GM10266 (cell line): Measurements from ENCODE around the gene PPP1R3C.

Source experiments
- DNase-seq: peaks from one replicate; pipeline ENCODE4 v3.0.0; 2012; ENCODE audit errors: extremely low spot score
- TF ChIP-seq, protein P1 (sequence below): IDR thresholded peaks from 2 replicates; pipeline ENCODE4 v1.5.1; 2012; ENCODE audit warnings: mild to moderate bottlenecking, low read depth; ENCODE audit not compliant: control insufficient read depth, insufficient read depth; ENCODE audit errors: missing control alignments

PPP1R3C gene

GRCh38 chr10:91590904-91591796 is 41.7 kb downstream of the PPP1R3C start:
- TF ChIP-seq, protein P1, sequence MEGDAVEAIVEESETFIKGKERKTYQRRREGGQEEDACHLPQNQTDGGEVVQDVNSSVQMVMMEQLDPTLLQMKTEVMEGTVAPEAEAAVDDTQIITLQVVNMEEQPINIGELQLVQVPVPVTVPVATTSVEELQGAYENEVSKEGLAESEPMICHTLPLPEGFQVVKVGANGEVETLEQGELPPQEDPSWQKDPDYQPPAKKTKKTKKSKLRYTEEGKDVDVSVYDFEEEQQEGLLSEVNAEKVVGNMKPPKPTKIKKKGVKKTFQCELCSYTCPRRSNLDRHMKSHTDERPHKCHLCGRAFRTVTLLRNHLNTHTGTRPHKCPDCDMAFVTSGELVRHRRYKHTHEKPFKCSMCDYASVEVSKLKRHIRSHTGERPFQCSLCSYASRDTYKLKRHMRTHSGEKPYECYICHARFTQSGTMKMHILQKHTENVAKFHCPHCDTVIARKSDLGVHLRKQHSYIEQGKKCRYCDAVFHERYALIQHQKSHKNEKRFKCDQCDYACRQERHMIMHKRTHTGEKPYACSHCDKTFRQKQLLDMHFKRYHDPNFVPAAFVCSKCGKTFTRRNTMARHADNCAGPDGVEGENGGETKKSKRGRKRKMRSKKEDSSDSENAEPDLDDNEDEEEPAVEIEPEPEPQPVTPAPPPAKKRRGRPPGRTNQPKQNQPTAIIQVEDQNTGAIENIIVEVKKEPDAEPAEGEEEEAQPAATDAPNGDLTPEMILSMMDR, result no peak

DNA sequence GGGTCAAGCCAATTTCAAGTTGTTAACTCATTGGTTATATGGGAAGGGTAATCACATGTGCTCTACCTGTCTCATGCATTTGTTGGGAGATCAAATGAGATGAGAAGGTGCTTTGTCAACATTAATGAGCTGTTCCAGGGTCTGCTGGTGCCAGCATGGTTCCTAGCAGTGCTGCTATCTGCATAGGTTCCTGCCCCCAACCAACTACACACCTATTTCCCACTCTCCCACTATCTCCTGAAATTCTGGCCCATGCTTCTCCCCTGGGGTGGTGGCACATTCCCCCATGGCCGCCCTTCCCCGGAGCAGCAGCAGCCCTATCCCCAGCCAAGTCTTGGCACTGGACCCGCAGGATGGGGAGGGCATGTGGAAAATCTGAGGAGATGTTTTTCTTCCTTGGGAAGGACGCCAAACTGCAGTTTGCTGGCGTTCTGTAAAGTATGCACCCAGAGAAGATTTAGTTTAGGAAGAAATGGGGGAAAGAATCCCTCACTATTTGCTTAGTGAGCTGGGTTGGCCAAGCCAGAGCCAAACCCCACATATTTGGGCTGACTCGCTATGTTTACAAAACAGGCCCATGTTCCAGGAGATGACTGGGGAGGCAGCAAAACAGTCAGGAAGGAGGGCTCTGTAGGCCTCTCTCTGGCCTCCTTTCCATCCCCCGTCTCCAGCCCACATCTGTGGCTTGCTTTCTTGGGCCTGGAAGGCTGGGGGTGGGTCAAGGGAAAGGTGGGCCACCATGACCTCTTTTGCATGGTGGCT is 42.5 kb downstream of the PPP1R3C start:
- DNase-seq, result no peak
- TF ChIP-seq, protein P1, result no peak

More at GRCh38 chr10:91590904-91591796, 41.7 kb downstream of the PPP1R3C start:
- no peak for DNase-seq

DNA sequence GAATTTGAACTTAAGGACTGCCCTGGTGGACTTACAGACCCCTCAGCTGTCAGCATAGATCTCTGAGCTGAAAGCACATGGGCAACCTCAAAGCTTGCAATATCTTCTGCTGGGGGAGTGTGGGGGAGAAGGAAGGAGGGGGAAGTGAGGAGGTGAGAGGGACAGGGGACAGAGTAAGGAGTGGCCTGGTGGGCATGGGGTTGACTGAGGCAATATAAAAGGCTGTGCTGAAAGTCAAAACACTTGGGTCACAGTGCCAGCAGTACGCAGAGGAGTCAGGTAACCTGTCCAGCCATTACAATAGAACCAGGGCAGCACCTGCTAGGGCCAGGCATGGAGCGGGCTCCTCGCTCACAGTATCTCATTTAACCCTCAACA is 43.2 kb downstream of the PPP1R3C start:
- TF ChIP-seq, protein P1, result no peak
- DNase-seq, result no peak

GRCh38 chr10:91589015-91589657 is 43.7 kb downstream of the PPP1R3C start:
- no peak for DNase-seq
- TF ChIP-seq, protein P1, result no peak

DNA sequence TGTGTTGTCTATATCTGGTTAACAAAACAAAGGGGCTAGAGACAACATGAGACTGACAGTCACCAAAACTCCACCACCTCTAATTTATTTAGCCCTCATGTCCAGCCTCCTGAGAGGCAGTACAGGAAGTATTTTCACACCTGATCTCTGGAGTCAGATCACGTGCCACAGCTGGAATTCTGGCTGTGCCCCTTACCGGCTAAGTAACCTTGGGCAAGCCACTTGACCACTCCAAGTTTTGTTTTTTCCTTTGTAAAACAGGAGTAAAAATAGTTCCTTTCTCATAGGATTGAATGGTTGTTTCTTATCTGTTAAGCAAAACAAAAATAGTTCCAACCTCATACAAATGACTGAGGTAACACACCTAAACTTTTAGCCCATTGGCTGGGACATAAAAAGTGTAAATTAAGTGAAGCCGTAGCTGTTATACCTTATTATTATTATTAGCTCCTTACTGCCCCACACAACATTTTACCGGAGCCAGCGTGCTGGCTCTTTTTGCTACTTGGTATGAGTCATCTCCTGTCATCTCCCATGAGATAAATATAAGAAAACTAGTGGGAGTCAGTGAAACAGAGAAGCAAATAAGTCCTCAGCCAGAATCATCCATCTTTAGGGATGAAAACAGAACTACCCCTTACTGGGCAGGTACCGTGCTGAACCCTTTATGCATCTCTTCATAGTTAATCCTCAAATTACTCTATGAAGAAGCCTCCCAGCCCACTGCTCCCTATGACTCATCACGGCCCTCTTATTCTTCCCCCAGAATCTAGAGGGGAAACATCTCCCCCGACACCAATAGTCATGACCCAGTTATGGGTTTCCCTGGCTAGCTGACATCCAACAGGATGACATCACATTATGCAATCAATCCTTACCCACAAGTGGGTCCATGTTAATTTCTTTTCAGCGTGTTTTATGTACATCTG is 44.9 kb downstream of the PPP1R3C start:
- TF ChIP-seq, protein P1, result no peak
- no peak for DNase-seq

- DNase-seq, result no peak
Observed at GRCh38 chr10:91582153-91582554, 50.7 kb downstream of the PPP1R3C start.

More at GRCh38 chr10:91582153-91582554, 50.7 kb downstream of the PPP1R3C start:
- TF ChIP-seq, protein P1, result no peak
